Smooth muscle cell (in vitro differentiated cells): Measurements from ENCODE around the gene LACTB. TPM values are rescaled to one million over a fixed set of nuclear protein-coding genes. Genes with fewer than 3 reads are reported as not detected.

Source experiments
- DNase-seq: peaks from one replicate; lab custom pipeline; 2025; ENCODE audit not compliant: unreplicated experiment; lab: John Stamatoyannopoulos, UW
- H2AFZ ChIP-seq: fragments of 200-600 bp; sonication (generic); 2 replicates; pipeline ENCODE4 v1.6.0; 2016; ENCODE audit warnings: antibody characterized with exemption, low read depth, mild to moderate bottlenecking
- H3F3A ChIP-seq: fragments of 200-600 bp; sonication (generic); 2 replicates; pipeline ENCODE4 v1.6.0; 2017; ENCODE audit warnings: antibody characterized with exemption, low read depth
- H3K27ac ChIP-seq: fragments of 200-600 bp; sonication (generic); 2 replicates; pipeline ENCODE4 v1.5.1; 2016; ENCODE audit warnings: low read depth, mild to moderate bottlenecking
- H3K27me3 ChIP-seq: fragments of 200-600 bp; sonication (generic); 2 replicates; pipeline ENCODE4 v1.6.1; 2016; ENCODE audit warnings: low read depth, mild to moderate bottlenecking
- H3K36me3 ChIP-seq: fragments of 200-600 bp; sonication (generic); 2 replicates; pipeline ENCODE4 v1.5.1; 2016; ENCODE audit warnings: low read depth
- H3K4me1 ChIP-seq: fragments of 200-600 bp; sonication (generic); 2 replicates; pipeline ENCODE4 v1.5.1; 2016; ENCODE audit warnings: low read depth
- H3K4me2 ChIP-seq: fragments of 200-600 bp; sonication (generic); 2 replicates; pipeline ENCODE4 v1.6.0; 2016; ENCODE audit warnings: mild to moderate bottlenecking
- H3K4me3 ChIP-seq: fragments of 200-600 bp; sonication (generic); 2 replicates; pipeline ENCODE4 v1.5.1; 2016; ENCODE audit warnings: mild to moderate bottlenecking
- H3K79me2 ChIP-seq: fragments of 200-600 bp; sonication (generic); 2 replicates; pipeline ENCODE4 v1.6.0; 2016; ENCODE audit warnings: low read depth, mild to moderate bottlenecking
- H3K9ac ChIP-seq: fragments of 200-600 bp; sonication (generic); 2 replicates; pipeline ENCODE4 v1.6.0; 2016; ENCODE audit warnings: low read depth
- H3K9me3 ChIP-seq: fragments of 200-600 bp; sonication (generic); replicated peaks from 2 replicates; pipeline ENCODE4 v1.5.1; 2016; ENCODE audit warnings: low read depth
- H4K20me1 ChIP-seq: fragments of 200-600 bp; sonication (generic); 2 replicates; pipeline ENCODE4 v1.6.0; 2016; ENCODE audit warnings: low read depth
- WGBS: methylation state at CpG from one replicate; pipeline ENCODE4 v1.1.7; 2016; ENCODE audit warnings: low lambda C conversion rate; 5-methylcytosine and 5-hydroxymethylcytosine counted together
- polyA plus RNA-seq: library from polyadenylated mRNA; unstranded; fragments of >200 nt; fragmentation: Nextera tagmentation; extraction: Ambion mirVana; gene quantifications from 2 replicates; pipeline ENCODE4 v1.2.1, GENCODE V29; 2016
- total RNA-seq: library from RNA; depleted of rRNA; stranded (reverse); fragments of >200 nt; gene quantifications from 2 replicates; pipeline ENCODE4 v1.2.3, GENCODE V29; 2014
- TF ChIP-seq, protein P1 (sequence below): fragments of 200-600 bp; sonication (generic); IDR thresholded peaks from 2 replicates; pipeline ENCODE4 v1.5.1; 2017; ENCODE audit warnings: borderline replicate concordance, mild to moderate bottlenecking, antibody characterized with exemption; ENCODE audit not compliant: insufficient read depth, poor library complexity, severe bottlenecking

The LACTB gene
- total and polyA plus RNA-seq, 2 experiments from 2014 or later: 9.0 to 12.5 TPM

DNA sequence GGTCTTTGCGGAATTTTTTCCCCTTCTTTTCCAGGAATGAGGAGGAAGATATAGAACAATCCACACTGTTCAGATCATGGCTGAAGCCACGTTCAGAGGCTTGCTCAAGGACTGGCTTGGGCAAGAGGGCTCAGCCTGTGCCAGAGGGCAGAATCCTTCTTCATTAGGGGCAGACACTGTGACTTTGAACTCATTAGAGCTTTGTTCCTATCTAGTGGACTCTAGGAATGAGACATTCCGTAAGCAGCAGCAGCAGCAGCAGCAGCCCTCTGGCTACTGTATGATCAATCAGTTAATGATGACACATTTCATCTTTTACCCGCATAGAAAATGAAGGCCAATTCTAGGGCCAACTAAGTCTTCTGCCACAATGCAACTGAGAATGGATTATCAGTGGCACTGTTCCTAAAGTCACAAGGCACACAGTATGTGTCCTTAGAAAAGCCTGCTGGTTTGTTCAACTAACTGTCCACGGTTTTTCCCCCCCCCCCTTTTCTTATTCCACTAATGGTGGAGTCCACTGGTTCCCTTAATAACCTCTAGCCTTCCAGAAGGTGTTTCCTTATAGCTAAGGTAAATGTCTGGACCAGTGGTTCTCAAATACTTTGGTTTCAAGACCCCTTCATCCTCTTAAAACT is 66.0 kb downstream of the LACTB start:
- H3K9ac ChIP-seq: no peak overlapping the region
- no peaks in the 10 kb centered on the region for H3K27me3 ChIP-seq
- TF ChIP-seq, protein P1, sequence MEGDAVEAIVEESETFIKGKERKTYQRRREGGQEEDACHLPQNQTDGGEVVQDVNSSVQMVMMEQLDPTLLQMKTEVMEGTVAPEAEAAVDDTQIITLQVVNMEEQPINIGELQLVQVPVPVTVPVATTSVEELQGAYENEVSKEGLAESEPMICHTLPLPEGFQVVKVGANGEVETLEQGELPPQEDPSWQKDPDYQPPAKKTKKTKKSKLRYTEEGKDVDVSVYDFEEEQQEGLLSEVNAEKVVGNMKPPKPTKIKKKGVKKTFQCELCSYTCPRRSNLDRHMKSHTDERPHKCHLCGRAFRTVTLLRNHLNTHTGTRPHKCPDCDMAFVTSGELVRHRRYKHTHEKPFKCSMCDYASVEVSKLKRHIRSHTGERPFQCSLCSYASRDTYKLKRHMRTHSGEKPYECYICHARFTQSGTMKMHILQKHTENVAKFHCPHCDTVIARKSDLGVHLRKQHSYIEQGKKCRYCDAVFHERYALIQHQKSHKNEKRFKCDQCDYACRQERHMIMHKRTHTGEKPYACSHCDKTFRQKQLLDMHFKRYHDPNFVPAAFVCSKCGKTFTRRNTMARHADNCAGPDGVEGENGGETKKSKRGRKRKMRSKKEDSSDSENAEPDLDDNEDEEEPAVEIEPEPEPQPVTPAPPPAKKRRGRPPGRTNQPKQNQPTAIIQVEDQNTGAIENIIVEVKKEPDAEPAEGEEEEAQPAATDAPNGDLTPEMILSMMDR: no peak
- no peak for DNase-seq
- no peak overlapping the region for H3K4me2 ChIP-seq
- H3K27ac ChIP-seq: no peak overlapping the region
- H3K4me3 ChIP-seq: no peak overlapping the region
- H3K36me3 ChIP-seq: no peaks in the 10 kb centered on the region
- H3K4me1 ChIP-seq: peaks cover 29% of the 10 kb centered on the region
- H3F3A ChIP-seq: no peaks in the 10 kb centered on the region
- no peaks in the 10 kb centered on the region for H3K9me3 ChIP-seq
- peaks cover 14% of the 10 kb centered on the region for H4K20me1 ChIP-seq
- H3K79me2 ChIP-seq: peaks cover 20% of the 10 kb centered on the region
- H2AFZ ChIP-seq: no peak overlapping the region
- 85% methylated on average over 5 of the region's 5 CpGs for WGBS

DNA sequence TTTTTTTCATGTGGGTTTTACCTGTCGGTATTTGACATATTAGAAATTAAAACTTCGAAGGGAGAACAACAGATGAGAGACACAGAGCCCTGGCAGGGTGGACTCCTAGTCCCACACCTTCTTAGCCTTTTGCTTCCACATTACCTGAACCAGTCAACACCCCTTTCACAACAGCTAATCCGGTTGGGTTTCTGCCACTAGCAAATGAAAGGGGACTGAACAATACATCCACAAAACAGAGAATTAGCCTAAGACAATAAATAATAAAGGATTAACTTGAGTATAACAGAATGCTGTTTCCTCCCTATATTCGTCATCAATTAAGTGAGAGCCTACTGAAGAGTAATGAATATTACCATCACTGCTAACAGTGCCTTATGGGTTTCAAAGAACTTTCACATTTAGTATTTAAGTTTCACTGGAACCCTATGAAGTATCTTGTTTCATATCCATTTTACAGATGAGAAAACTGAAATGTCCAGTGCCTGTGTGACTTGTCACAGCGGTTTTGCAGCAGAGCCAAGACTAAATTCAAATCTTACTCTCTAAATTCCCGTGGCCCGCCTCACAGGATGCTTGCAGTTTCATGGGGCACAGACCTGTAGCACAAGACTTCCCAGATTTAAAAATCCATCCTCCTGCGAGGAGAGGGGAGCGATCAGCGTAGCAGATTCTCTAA is 66.7 kb downstream of the LACTB start:
- 50% methylated on average over 10 of the region's 10 CpGs for WGBS
- Histone ChIP-seq H3F3A (no peaks in the 10 kb centered on the region), H3K36me3 (no peaks in the 10 kb centered on the region), H3K4me2 (peak overlapping the region; percentile 93), H3K27me3 (no peaks in the 10 kb centered on the region), H3K9me3 (no peaks in the 10 kb centered on the region), H2AFZ (peak overlapping the region; percentile 84), H3K4me3 (peak overlapping the region; percentile 94), H3K79me2 (peaks cover 26% of the 10 kb centered on the region), H3K27ac (no peak overlapping the region), H4K20me1 (peaks cover 14% of the 10 kb centered on the region), H3K4me1 (peaks cover 29% of the 10 kb centered on the region), H3K9ac (peak overlapping the region; percentile 25)
- DNase-seq: no peak
- TF ChIP-seq, protein P1: no peak

DNA sequence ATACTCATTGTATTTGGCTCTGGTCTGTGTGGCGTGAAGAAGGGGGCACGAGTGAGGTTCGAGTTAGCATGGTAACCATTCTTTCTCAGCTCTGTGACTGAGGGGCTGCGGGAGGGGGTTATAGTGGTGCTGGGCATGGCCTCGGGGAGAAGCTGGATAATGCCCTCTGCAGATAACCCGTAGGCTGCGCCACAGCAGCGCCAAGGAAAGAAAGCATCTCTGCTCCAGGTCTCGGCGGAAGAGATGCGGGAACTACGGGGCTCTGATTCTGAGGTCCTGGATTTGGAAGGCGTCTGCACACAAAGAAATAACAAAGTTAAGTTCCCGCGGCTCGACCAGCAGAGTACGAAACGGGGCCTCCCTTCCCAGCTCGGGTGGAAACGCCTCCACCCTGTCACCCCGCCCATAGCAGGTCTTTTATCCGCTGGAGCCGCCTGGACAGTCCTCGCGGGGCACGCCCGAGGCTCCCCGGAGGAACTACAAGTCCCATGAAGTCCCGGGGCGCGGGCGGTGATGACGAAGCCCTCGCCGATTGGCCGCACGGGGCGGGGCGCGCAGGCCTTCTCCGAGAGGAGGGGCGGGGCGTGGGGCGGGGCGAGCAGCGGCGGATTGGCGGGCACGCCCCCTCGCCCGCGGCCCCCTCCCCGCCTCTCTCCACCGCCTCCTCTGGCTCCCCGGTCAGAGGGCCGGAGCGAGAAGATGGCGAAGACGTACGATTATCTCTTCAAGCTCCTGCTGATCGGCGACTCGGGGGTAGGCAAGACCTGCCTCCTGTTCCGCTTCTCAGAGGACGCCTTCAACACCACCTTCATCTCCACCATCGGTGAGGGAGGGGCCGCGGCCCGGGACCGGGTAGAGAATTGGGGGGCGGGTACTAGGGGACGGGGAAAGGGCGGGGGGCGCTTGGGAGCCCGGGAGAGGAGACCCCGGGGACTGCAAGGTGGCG is 67.5 kb downstream of the LACTB start, which contains the start of gene RAB8B:
Gene RAB8B (plus strand): TSS at position 681 of the 946 bp plus-strand sequence. CDS start 19 bp downstream, at position 700.
- peak within 1 kb of the TSS; percentile 84 for H2AFZ ChIP-seq
- H3K4me3 ChIP-seq: peak within 1 kb of the TSS; percentile 94
- no peak within 1 kb of the TSS for H3K27ac ChIP-seq
- 1% methylated on average over 37 of the region's 77 CpGs for WGBS
- H4K20me1 ChIP-seq: peaks cover 17% of the 10 kb centered on the region
- H3K4me1 ChIP-seq: peaks cover 34% of the 10 kb centered on the region
- H3K27me3 ChIP-seq: no peaks in the 10 kb centered on the region
- H3K9ac ChIP-seq: peak within 1 kb of the TSS; percentile 73
- H3K4me2 ChIP-seq: peak within 1 kb of the TSS; percentile 93
- TF ChIP-seq, protein P1: no peak
- no peaks in the 10 kb centered on the region for H3K9me3 ChIP-seq
- H3K36me3 ChIP-seq: no peaks in the 10 kb centered on the region
- peak; percentile 95 for DNase-seq
- peaks cover 33% of the 10 kb centered on the region for H3K79me2 ChIP-seq
- no peaks in the 10 kb centered on the region for H3F3A ChIP-seq
